Fibroblast of lung (primary cell): ENCODE measurements around the gene TMX4.

ENCODE experiments used
- EZH2 ChIP-seq: IDR thresholded peaks from 2 replicates; pipeline ENCODE4 v1.5.1; 2012; ENCODE audit warnings: low read length, control low read depth, mild to moderate bottlenecking; ENCODE audit errors: missing control alignments
- TF ChIP-seq, protein P1 (sequence below), 2 donors: IDR thresholded peaks in 1 of 2; conservative IDR thresholded peaks in 1 of 2; 1 replicate in 1 of 2; 2 replicates in 1 of 2; pipeline ENCODE4 v1.5.1; 2011 to 2012; ENCODE audit warnings: low read length in 2 of 2, control low read depth in 1 of 2, inconsistent platforms in 1 of 2, low read depth in 1 of 2, mild to moderate bottlenecking in 1 of 2

DNA sequence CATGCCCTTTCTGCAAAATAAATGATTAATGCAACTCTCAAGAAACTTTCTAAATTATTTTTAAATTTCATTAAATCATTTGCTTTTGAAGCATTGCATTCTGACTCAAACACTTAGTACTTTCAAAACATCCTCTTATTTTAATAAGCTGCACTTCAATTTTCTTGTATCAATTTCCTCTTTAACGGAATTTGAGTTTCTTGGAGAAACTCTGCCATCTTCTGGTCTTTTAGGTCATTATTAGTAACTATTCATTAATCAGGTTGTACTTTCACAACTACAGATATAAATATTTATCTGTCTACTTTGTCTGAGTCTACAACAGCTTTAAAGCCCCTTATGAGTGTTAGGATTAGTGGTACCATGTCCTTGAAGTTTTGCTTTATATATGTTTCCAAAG is 30.2 kb downstream of the TMX4 start:
- no peak for TF ChIP-seq EZH2
- TF ChIP-seq, protein P1, sequence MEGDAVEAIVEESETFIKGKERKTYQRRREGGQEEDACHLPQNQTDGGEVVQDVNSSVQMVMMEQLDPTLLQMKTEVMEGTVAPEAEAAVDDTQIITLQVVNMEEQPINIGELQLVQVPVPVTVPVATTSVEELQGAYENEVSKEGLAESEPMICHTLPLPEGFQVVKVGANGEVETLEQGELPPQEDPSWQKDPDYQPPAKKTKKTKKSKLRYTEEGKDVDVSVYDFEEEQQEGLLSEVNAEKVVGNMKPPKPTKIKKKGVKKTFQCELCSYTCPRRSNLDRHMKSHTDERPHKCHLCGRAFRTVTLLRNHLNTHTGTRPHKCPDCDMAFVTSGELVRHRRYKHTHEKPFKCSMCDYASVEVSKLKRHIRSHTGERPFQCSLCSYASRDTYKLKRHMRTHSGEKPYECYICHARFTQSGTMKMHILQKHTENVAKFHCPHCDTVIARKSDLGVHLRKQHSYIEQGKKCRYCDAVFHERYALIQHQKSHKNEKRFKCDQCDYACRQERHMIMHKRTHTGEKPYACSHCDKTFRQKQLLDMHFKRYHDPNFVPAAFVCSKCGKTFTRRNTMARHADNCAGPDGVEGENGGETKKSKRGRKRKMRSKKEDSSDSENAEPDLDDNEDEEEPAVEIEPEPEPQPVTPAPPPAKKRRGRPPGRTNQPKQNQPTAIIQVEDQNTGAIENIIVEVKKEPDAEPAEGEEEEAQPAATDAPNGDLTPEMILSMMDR (conservative IDR thresholded peaks at IDR 0.05 in 1 of 2, IDR thresholded peaks at IDR 0.05 in 1 of 2; ENCODE audit: low read depth in 1 of 2, low read length in 2 of 2) = no peak
